Measurements from ENCODE around the gene SELENON. TPM values are rescaled to one million over a fixed set of nuclear protein-coding genes. Genes with fewer than 3 reads are reported as not detected.

The SELENON gene
- total RNA-seq (ENCODE audit: low replicate concordance) = 24.9 and 50.4 TPM in 2 replicates

- H3K9me3 ChIP-seq (ENCODE audit: low read depth) = no peaks in the 10 kb centered on the region
- Mint-ChIP-seq H3K36me3 (no peaks in the 10 kb centered on the region), H3K9me3 (no peaks in the 10 kb centered on the region), H3K27me3 (ENCODE audit: insufficient read depth, low read depth) (peaks cover 17% of the 10 kb centered on the region), H3K27ac (peak within 1 kb of the TSS; percentile 68), H3K4me1 (peaks cover 57% of the 10 kb centered on the region), H3K4me3 (peak within 1 kb of the TSS; percentile 88)
- H3K9ac ChIP-seq = peak within 1 kb of the TSS; percentile 42
- peaks cover 28% of the 10 kb centered on the region for H4K20me1 ChIP-seq (ENCODE audit: low read depth)
- H3K27ac ChIP-seq = no peak within 1 kb of the TSS
- H3K4me3 ChIP-seq = peak within 1 kb of the TSS; percentile 70
- peak; percentile 90 for DNase-seq (ENCODE audit: low spot score)
- peaks cover 30% of the 10 kb centered on the region for H3F3A ChIP-seq (ENCODE audit: low read depth)
- peak within 1 kb of the TSS; percentile 92 for H3K4me2 ChIP-seq
- no peaks in the 10 kb centered on the region for H3K36me3 ChIP-seq
- TF ChIP-seq EZH2phosphoT487 (IDR thresholded peaks at IDR 0.05) (no peak), CTCF (IDR thresholded peaks at IDR 0.05) (no peak), EZH2 (IDR thresholded peaks at IDR 0.05) (no peak)
- peaks cover 38% of the 10 kb centered on the region for H3K4me1 ChIP-seq
- no peak within 1 kb of the TSS for H2AFZ ChIP-seq (replicated peaks)
- H3K27me3 ChIP-seq = peaks cover 5% of the 10 kb centered on the region
- H3K79me2 ChIP-seq (ENCODE audit: low read depth) = peaks cover 31% of the 10 kb centered on the region
Observed at GRCh38 chr1:25799935-25800702, at the start of gene SELENON. Gene SELENON, plus strand, starts transcription at chr1:25800193. Its CDS starts 38 bp downstream, at chr1:25800231.

GRCh38 chr1:25750923-25751605 is 48.9 kb upstream of the SELENON start:
- Mint-ChIP-seq H3K4me3 (no peak overlapping the region), H3K9me3 (no peaks in the 10 kb centered on the region), H3K27ac (no peak overlapping the region), H3K27me3 (ENCODE audit: insufficient read depth, low read depth) (peaks cover 5% of the 10 kb centered on the region), H3K36me3 (no peaks in the 10 kb centered on the region), H3K4me1 (peaks cover 20% of the 10 kb centered on the region)
- no peak overlapping the region for H3K9ac ChIP-seq
- no peaks in the 10 kb centered on the region for H4K20me1 ChIP-seq (ENCODE audit: low read depth)
- no peaks in the 10 kb centered on the region for H3K36me3 ChIP-seq
- no peak overlapping the region for H3K27ac ChIP-seq
- no peaks in the 10 kb centered on the region for H3F3A ChIP-seq (ENCODE audit: low read depth)
- H3K4me2 ChIP-seq = no peak overlapping the region
- H3K9me3 ChIP-seq (ENCODE audit: low read depth) = no peaks in the 10 kb centered on the region
- DNase-seq (ENCODE audit: low spot score) = no peak
- no peak overlapping the region for H3K4me3 ChIP-seq
- no peak for TF ChIP-seq CTCF (IDR thresholded peaks at IDR 0.05)
- no peak for TF ChIP-seq EZH2phosphoT487 (IDR thresholded peaks at IDR 0.05)
- TF ChIP-seq EZH2 (IDR thresholded peaks at IDR 0.05) = no peak
- H2AFZ ChIP-seq (replicated peaks) = no peak overlapping the region
- H3K27me3 ChIP-seq = no peaks in the 10 kb centered on the region
- no peaks in the 10 kb centered on the region for H3K79me2 ChIP-seq (ENCODE audit: low read depth)
- peaks cover 13% of the 10 kb centered on the region for H3K4me1 ChIP-seq

GRCh38 chr1:25754470-25755181 is 45.4 kb upstream of the SELENON start:
- no peak overlapping the region for H3K9ac ChIP-seq
- no peak overlapping the region for H2AFZ ChIP-seq (replicated peaks)
- no peak overlapping the region for H3K4me2 ChIP-seq
- H3K36me3 ChIP-seq = no peaks in the 10 kb centered on the region
- no peaks in the 10 kb centered on the region for H3K9me3 Mint-ChIP-seq
- H3K4me3 Mint-ChIP-seq = no peak overlapping the region
- H3K4me1 ChIP-seq = peaks cover 19% of the 10 kb centered on the region
- no peak overlapping the region for H3K4me3 ChIP-seq
- no peaks in the 10 kb centered on the region for H3K79me2 ChIP-seq (ENCODE audit: low read depth)
- H3K27ac ChIP-seq = no peak overlapping the region
- DNase-seq (ENCODE audit: low spot score) = peak; percentile 38
- H4K20me1 ChIP-seq (ENCODE audit: low read depth) = no peaks in the 10 kb centered on the region
- no peaks in the 10 kb centered on the region for H3K9me3 ChIP-seq (ENCODE audit: low read depth)
- no peaks in the 10 kb centered on the region for H3F3A ChIP-seq (ENCODE audit: low read depth)
- peaks cover 10% of the 10 kb centered on the region for H3K27me3 Mint-ChIP-seq (ENCODE audit: insufficient read depth, low read depth)
- TF ChIP-seq EZH2phosphoT487 (IDR thresholded peaks at IDR 0.05) (no peak), CTCF (IDR thresholded peaks at IDR 0.05) (no peak), EZH2 (IDR thresholded peaks at IDR 0.05) (no peak)
- H3K36me3 Mint-ChIP-seq = no peaks in the 10 kb centered on the region
- peaks cover 47% of the 10 kb centered on the region for H3K4me1 Mint-ChIP-seq
- no peaks in the 10 kb centered on the region for H3K27me3 ChIP-seq
- H3K27ac Mint-ChIP-seq = peak overlapping the region; percentile 90
